Nephron progenitor cell (in vitro differentiated cells): Measurements from ENCODE around the gene SH3RF1.
A peak's percentile ranks its signal among the peaks of the same experiment; 100 is the strongest.

Experiments
- DNase-seq: peaks from one replicate; pipeline ENCODE4 v3.0.0; 2021
- H3K27ac Mint-ChIP-seq: 2 replicates; pipeline ENCODE4 v1.8.0; 2021; ENCODE audit warnings: mild to moderate bottlenecking, moderate library complexity, mixed read lengths
- H3K27me3 Mint-ChIP-seq: 2 replicates; pipeline ENCODE4 v1.8.0; 2021; ENCODE audit warnings: mild to moderate bottlenecking, low read depth, mixed read lengths; ENCODE audit not compliant: poor library complexity
- H3K36me3 Mint-ChIP-seq: 2 replicates; pipeline ENCODE4 v1.8.0; 2021; ENCODE audit warnings: low read depth, mixed read lengths
- H3K4me1 Mint-ChIP-seq: 2 replicates; pipeline ENCODE4 v1.8.0; 2021; ENCODE audit warnings: mixed read lengths
- H3K4me3 Mint-ChIP-seq: 2 replicates; pipeline ENCODE4 v1.8.0; 2021; ENCODE audit warnings: mild to moderate bottlenecking, moderate library complexity, mixed read lengths
- H3K9me3 Mint-ChIP-seq: 2 replicates; pipeline ENCODE4 v1.8.0; 2021; ENCODE audit warnings: mild to moderate bottlenecking, moderate library complexity, mixed read lengths
- TF ChIP-seq, protein P1 (sequence below): fragments of 200-600 bp; sonication (generic); IDR thresholded peaks from 2 replicates; pipeline ENCODE4 v1.5.0; 2021; ENCODE audit warnings: antibody characterized with exemption

SH3RF1 gene

DNA sequence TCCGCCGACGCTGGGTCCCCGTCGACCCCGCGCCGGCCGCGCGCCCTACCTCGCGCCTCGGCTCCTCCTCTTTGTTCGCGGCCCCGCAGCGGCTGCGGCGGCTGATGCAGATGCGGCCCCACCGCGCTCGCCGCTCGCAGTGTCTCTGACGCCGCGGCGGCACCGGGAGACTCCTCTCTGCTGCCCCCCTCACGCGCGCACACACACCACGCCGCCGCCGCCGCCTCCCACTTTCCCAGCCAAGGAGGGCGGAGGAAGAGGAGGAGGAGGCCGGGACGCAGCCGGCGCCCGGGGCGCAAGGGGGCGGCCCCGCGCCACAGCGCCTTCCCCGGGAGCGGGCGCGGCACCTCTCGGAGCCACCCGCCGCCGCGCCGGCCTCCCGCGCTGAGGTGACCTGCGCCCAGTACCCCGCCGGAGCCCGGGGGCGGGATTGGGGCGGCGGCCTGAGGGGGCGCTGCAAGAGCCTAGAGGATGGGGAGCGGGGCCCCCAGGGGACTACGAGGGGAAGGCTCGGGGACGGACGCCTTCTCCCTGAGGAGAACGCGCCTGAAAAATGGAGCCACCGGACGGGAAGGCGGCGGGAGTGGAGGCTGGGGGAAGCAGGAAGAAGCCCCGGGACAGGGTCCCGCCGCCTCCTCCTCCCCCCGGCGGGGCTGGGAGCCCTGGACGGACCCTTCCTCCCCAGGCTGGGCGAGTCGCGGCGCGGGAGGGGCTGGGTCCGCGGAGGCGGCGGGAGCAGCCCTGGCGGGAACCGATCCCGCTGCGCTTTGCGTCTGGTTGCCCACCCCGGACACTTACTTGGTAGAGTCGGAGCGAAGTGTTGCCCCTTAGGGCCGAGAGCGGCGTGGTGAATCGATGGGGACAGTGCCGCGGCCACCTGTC is at the start of gene SH3RF1:
Gene SH3RF1, minus strand, starts transcription at position 147 of the 882 bp plus-strand sequence. CDS start 1,744 bp downstream, outside the sequence.
- H3K27me3 Mint-ChIP-seq, result peaks cover 21% of the 10 kb centered on the region
- peak; percentile 89 for DNase-seq
- H3K4me3 Mint-ChIP-seq, result peak within 1 kb of the TSS; percentile 94
- no peaks in the 10 kb centered on the region for H3K9me3 Mint-ChIP-seq
- peak within 1 kb of the TSS; percentile 94 for H3K27ac Mint-ChIP-seq
- H3K36me3 Mint-ChIP-seq, result peaks cover 2% of the 10 kb centered on the region
- TF ChIP-seq, protein P1, sequence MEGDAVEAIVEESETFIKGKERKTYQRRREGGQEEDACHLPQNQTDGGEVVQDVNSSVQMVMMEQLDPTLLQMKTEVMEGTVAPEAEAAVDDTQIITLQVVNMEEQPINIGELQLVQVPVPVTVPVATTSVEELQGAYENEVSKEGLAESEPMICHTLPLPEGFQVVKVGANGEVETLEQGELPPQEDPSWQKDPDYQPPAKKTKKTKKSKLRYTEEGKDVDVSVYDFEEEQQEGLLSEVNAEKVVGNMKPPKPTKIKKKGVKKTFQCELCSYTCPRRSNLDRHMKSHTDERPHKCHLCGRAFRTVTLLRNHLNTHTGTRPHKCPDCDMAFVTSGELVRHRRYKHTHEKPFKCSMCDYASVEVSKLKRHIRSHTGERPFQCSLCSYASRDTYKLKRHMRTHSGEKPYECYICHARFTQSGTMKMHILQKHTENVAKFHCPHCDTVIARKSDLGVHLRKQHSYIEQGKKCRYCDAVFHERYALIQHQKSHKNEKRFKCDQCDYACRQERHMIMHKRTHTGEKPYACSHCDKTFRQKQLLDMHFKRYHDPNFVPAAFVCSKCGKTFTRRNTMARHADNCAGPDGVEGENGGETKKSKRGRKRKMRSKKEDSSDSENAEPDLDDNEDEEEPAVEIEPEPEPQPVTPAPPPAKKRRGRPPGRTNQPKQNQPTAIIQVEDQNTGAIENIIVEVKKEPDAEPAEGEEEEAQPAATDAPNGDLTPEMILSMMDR, result no peak
- peaks cover 28% of the 10 kb centered on the region for H3K4me1 Mint-ChIP-seq

DNA sequence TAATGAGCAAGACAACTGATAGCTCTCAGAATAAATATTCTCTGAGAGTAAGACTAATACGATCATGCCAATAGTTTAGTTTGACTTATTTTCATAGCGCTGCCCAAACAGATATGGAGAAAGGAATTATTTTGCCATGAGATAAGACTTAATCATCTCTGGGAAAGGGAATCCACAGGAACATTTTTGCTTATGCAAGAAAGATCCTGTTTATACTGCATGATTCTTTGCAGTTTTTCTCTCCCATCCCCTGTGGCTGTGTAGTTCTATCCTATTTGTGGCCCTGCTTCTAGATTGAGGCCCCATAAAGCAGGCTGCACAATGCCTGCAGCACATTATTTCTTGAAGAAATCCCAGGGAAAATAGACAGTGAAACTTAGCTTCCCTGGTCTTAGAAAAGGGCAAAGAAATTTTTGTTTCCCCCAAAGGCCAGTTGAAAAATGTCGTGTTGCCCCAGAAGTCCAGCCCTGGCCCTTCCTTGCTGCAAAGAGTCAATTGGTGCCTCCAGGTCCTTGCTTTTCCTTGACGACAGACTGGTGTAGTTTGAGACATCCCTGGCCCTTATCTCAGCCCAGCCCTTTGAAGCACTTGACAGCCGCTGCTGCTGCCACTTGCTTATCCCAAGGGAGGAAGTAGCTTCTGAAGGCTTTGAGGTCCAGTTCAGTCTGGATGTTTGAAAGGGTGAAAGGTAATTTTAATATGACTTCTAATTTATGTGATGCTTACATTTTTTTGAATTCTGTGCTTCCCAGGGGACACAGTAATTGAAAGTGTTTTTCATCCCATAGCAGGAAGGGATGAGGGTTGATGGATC is 45.0 kb upstream of the SH3RF1 start:
- H3K36me3 Mint-ChIP-seq, result no peaks in the 10 kb centered on the region
- H3K27ac Mint-ChIP-seq, result no peak overlapping the region
- H3K4me3 Mint-ChIP-seq, result no peak overlapping the region
- TF ChIP-seq, protein P1, result no peak
- DNase-seq, result peak; percentile 3
- peaks cover 21% of the 10 kb centered on the region for H3K9me3 Mint-ChIP-seq
- H3K27me3 Mint-ChIP-seq, result peaks cover 4% of the 10 kb centered on the region
- H3K4me1 Mint-ChIP-seq, result peaks cover 19% of the 10 kb centered on the region

DNA sequence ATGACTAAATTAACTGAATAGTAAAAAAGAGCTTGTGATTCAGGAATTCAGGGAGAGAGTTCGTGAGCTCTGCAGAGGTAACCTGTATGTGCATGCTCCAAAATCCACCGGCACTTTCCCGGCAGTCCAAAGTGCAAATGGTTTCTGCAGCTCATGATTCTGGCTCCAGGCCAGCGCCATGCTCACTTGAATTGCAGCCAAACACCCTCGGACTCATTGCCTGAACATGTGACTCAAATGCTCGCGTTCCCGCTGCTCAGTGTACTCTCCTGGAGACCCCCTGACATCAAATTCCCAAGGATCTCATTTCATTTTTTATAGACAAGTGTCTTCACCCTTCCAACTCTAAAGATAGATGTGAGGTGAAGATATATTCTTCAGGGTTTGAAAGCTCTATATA is 44.1 kb upstream of the SH3RF1 start:
- H3K27me3 Mint-ChIP-seq, result peaks cover 4% of the 10 kb centered on the region
- no peak for DNase-seq
- no peak overlapping the region for H3K27ac Mint-ChIP-seq
- no peaks in the 10 kb centered on the region for H3K36me3 Mint-ChIP-seq
- no peak overlapping the region for H3K4me3 Mint-ChIP-seq
- H3K4me1 Mint-ChIP-seq, result peaks cover 19% of the 10 kb centered on the region
- TF ChIP-seq, protein P1, result no peak
- peaks cover 18% of the 10 kb centered on the region for H3K9me3 Mint-ChIP-seq

DNA sequence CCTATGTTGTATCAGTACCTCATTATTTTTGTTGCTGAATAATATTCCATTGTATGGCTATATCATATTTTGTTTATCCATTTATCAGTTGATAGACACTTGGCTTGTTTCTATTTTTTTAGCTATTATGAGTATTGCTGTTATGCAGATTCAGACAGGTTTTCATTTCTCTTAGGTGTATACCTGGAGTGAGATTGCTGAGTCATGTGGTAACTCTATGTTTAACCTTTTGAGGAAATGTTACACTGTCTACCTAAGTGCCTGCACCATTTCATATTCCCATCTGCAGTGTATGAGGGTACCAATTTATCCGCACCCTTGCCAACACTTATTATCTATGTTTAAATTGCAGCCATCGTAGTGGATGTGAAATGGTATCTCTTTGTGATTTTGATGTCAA is 43.0 kb upstream of the SH3RF1 start:
- Mint-ChIP-seq H3K9me3 (peaks cover 11% of the 10 kb centered on the region), H3K4me3 (no peak overlapping the region), H3K36me3 (no peaks in the 10 kb centered on the region), H3K27ac (no peak overlapping the region), H3K4me1 (peaks cover 19% of the 10 kb centered on the region), H3K27me3 (peaks cover 4% of the 10 kb centered on the region)
- TF ChIP-seq, protein P1, result no peak
- no peak for DNase-seq

DNA sequence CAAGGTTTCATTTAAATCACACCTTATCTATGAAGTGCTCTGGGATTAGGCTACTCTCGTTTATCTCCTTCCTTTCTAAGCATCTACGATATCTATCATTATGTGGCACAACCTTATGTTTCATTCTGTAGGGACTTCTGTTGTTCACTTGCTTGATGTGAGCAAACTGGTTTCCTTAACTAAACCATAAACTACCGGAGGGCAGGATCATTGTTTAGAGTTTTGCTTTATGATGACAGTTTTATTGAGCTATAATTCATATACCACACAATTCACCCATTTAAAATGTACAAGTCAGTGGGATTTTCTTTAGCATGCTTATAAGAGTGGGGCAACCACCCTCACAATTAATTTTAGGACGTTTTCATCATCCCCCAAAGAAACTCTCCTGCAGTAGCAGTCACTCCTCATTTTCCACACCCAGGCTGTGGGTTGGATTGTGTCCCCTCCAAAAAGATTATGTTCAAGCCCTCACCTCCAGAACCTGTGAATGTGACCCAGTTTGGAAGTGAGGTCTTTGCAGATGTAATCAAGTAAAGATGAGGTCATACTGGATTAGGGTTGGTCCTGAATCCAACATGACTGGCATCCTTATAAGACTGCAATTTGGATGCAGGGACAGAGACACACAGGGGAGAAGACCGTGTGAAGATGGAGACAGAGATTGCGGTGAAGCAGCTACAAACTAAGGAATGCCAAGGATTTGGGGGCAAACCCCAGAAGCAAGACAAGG is 42.1 kb upstream of the SH3RF1 start:
- TF ChIP-seq, protein P1, result no peak
- Mint-ChIP-seq H3K4me3 (no peak overlapping the region), H3K27ac (no peak overlapping the region)

More for the DNA sequence above, 42.1 kb upstream of the SH3RF1 start:
- Mint-ChIP-seq H3K27me3 (peaks cover 5% of the 10 kb centered on the region), H3K36me3 (no peaks in the 10 kb centered on the region), H3K4me1 (peaks cover 19% of the 10 kb centered on the region), H3K9me3 (peaks cover 8% of the 10 kb centered on the region)
- DNase-seq, result no peak
